Measurements from ENCODE around the gene POP4. TPM values are rescaled to one million over a fixed set of nuclear protein-coding genes. Genes with fewer than 3 reads are reported as not detected.

Gene POP4
- total and polyA plus RNA-seq, 2 of the 8 experiments (the other 6 are each of a cell fraction or from before 2014, with no cell fraction given) = 29.1 to 41.5 TPM

DNA sequence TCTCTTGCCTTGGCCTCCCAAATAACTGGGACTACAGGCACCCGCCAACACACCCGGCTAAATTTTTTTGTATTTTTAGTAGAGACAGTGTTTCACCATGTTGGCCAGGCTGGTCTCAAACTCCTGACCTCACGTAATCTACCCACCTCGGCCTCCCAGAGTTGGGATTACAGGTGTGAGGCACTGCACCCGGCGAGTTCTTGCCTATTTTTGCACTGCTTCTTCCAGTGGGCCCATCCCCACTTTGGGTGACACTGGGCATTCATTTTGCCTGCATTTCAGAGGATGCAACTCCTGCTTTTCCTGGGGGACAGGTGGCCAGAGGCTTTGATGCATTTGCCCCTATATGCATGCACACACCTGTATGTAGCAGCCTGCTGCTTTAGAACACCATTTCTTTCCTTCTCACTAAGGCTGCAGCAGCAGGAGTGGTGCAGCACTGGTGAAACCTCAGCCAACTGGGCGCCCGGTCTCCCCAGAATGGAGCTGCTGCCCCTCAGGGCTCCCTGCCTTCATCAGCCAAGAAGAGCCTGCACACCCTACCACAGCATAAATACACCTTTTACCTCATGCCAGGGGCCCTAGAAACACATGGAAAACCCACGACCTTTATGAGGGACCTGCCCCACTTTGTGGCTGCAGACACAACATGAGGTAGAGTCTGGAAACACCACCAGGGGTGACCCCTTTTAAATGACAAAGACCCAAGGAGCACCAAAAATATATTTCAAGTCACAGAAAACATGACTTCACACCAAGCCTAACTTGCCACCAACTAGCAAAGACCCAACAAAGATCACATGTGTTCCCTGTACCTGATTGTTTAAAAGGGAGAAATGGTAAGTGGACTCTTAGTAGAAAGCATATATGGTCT, 36.8 kb upstream of the POP4 start:
- Histone ChIP-seq H3K23ac (ENCODE audit: insufficient read length) (no peak overlapping the region), H2BK15ac (ENCODE audit: low read length) (no peak overlapping the region), H3K27ac (ENCODE audit: low read depth, low read length) (no peak overlapping the region), H3K9ac (replicated peaks in 1 of 4; ENCODE audit: extremely low read depth in 1 of 4, low read depth in 3 of 4, low read length in 3 of 4) (no peak overlapping the region), H4K5ac (ENCODE audit: insufficient read length, low read depth, low read length) (no peak overlapping the region), H3K23me2 (ENCODE audit: low read depth, low read length) (no peaks in the 10 kb centered on the region), H4K8ac (ENCODE audit: extremely low read depth, insufficient read depth, low read length) (peak overlapping the region; percentile 68; the same call in 1 of the 2 replicates), H2BK5ac (ENCODE audit: low read depth, low read length) (no peak overlapping the region), H2BK120ac (replicated peaks; ENCODE audit: low read depth, low read length) (no peak overlapping the region), H2AK5ac (ENCODE audit: low read depth, low read length) (no peak overlapping the region), H3K4me3 (ENCODE audit: extremely low read depth in 1 of 4, insufficient read depth in 2 of 4, low read depth in 3 of 4, low read length in 4 of 4) (no peak overlapping the region), H3K27me3 (replicated peaks in 1 of 4; ENCODE audit: control insufficient read depth in 3 of 4, extremely low read depth in 1 of 4, insufficient read depth in 3 of 4, low read length in 3 of 4) (no peaks in the 10 kb centered on the region; a peak in 1 of 7 replicates), H3K4me1 (replicated peaks in 1 of 4; ENCODE audit: control insufficient read depth in 3 of 4, insufficient read depth in 4 of 4, low read length in 3 of 4) (peaks cover 0 to 10% (median 0%) of the 10 kb centered on the region in 4 experiments; a peak in 3 of 7 replicates), H3K9me3 (ENCODE audit: insufficient read depth in 2 of 2, low read depth in 1 of 2, low read length in 1 of 2) (no peaks in the 10 kb centered on the region), H2BK20ac (ENCODE audit: low read length) (no peak overlapping the region), H3K4me2 (ENCODE audit: insufficient read depth in 1 of 2, low read depth in 2 of 2, low read length in 2 of 2) (no peak overlapping the region), H2BK12ac (ENCODE audit: low read depth, low read length) (no peak overlapping the region), H3K4ac (replicated peaks; ENCODE audit: insufficient read length, low read depth, low read length) (no peak overlapping the region), H3K79me1 (ENCODE audit: low read depth, low read length) (no peaks in the 10 kb centered on the region), H3K36me3 (ENCODE audit: control insufficient read depth in 2 of 4, insufficient read depth in 4 of 4, low read length in 3 of 4) (no peaks in the 10 kb centered on the region), H3K18ac (ENCODE audit: extremely low read depth, low read length) (no peak overlapping the region), H4K20me1 (replicated peaks in 1 of 2; ENCODE audit: control insufficient read depth in 1 of 2, insufficient read depth in 2 of 2, low read length in 2 of 2) (peaks cover 0 to 4% of the 10 kb centered on the region in 2 experiments), H4K91ac (replicated peaks; ENCODE audit: insufficient read length, low read length) (no peak overlapping the region), H3K14ac (ENCODE audit: insufficient read length) (no peak overlapping the region), H3K56ac (replicated peaks; ENCODE audit: insufficient read length, low read depth, low read length) (no peak overlapping the region), H2AFZ (ENCODE audit: low read length) (no peak overlapping the region), H3K79me2 (ENCODE audit: control insufficient read depth in 1 of 2, insufficient read depth in 2 of 2, low read length in 2 of 2) (no peaks in the 10 kb centered on the region)
- CTCF ChIA-PET (ENCODE audit: partially characterized antibody) = no interaction called here
- WGBS, 2 experiments (ENCODE audit: extremely low coverage in 1 of 2, insufficient coverage in 1 of 2, insufficient read length in 1 of 2, insufficient replicate concordance in 2 of 2, low coverage in 1 of 2, low lambda C conversion rate in 2 of 2, missing lambda C conversion rate in 1 of 2) = 85% methylated on average over 9 of the region's 9 CpGs; no CpG with 5 or more reads in 1 of the 2 experiments
- DNase-seq (ENCODE audit: low read depth in 1 of 2, low spot score in 2 of 2) (no peak), FAIRE-seq (no peak)
- POLR2A ChIA-PET (ENCODE audit: partially characterized antibody) = no interaction called here
- TF ChIP-seq RBBP5 (IDR thresholded peaks at IDR 0.05; ENCODE audit: borderline replicate concordance, low read depth, low read length) = no peak
- TF ChIP-seq, protein P1, sequence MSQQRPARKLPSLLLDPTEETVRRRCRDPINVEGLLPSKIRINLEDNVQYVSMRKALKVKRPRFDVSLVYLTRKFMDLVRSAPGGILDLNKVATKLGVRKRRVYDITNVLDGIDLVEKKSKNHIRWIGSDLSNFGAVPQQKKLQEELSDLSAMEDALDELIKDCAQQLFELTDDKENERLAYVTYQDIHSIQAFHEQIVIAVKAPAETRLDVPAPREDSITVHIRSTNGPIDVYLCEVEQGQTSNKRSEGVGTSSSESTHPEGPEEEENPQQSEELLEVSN (IDR thresholded peaks at IDR 0.05) = peak; percentile 39; the same call in 1 of the 2 replicates
